Measurements from ENCODE around the gene OGFOD2.

GRCh38 chr12:122960193-122960569, 14.9 kb upstream of the OGFOD2 start:
- TF ChIP-seq, protein P1, sequence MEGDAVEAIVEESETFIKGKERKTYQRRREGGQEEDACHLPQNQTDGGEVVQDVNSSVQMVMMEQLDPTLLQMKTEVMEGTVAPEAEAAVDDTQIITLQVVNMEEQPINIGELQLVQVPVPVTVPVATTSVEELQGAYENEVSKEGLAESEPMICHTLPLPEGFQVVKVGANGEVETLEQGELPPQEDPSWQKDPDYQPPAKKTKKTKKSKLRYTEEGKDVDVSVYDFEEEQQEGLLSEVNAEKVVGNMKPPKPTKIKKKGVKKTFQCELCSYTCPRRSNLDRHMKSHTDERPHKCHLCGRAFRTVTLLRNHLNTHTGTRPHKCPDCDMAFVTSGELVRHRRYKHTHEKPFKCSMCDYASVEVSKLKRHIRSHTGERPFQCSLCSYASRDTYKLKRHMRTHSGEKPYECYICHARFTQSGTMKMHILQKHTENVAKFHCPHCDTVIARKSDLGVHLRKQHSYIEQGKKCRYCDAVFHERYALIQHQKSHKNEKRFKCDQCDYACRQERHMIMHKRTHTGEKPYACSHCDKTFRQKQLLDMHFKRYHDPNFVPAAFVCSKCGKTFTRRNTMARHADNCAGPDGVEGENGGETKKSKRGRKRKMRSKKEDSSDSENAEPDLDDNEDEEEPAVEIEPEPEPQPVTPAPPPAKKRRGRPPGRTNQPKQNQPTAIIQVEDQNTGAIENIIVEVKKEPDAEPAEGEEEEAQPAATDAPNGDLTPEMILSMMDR (optimal IDR thresholded peaks at IDR 0.05 in 1 of 3, IDR thresholded peaks at IDR 0.05 in 1 of 3, conservative IDR thresholded peaks at IDR 0.05 in 1 of 3; ENCODE audit: extremely low read depth in 1 of 3, insufficient read depth in 2 of 3, low read length in 3 of 3) = no peak
- TF ChIP-seq EZH2 (IDR thresholded peaks at IDR 0.05; ENCODE audit: low read length) = no peak
